PC-3 (cell line): ENCODE results near the gene ANTKMT. TPM values are rescaled to one million over a fixed set of nuclear protein-coding genes. Genes with fewer than 3 reads are reported as not detected.
A peak's percentile ranks its signal among the peaks of the same experiment; 100 is the strongest.

Experiments used
- ATAC-seq: fragments of 200-7000 bp; cut with Tn5 transposase; 2 replicates; pipeline ENCODE4 v1.9.1; 2020; ENCODE audit warnings: mild to moderate bottlenecking, moderate library complexity
- BruUV-seq: library from RNA; stranded (reverse); fragments of 400-500 nt; replicated peaks from 2 replicates; lab custom pipeline; 2021; lab: Mats Ljungman, UMichigan
- CTCF ChIA-PET: fragments of 300-600 bp; sonication (Branson Sonifier 250); formaldehyde crosslinking; loops from one replicate; lab custom pipeline; 2022; ENCODE audit warnings: antibody characterized with exemption; lab: Charles Lee
- POLR2A ChIA-PET: fragments of 300-600 bp; sonication (Branson Sonifier 250); formaldehyde crosslinking; loops from one replicate; lab custom pipeline; 2022; ENCODE audit warnings: antibody characterized with exemption; ENCODE audit not compliant: unreplicated experiment; lab: Charles Lee
- DNase-seq: peaks from one replicate; pipeline ENCODE4 v3.0.0-alpha.2; 2015
- H2AFZ ChIP-seq: fragments of 300-600 bp; sonication (generic); 2 replicates; pipeline ENCODE4 v1.6.0; 2016; ENCODE audit warnings: antibody characterized with exemption, low read length
- H3F3A ChIP-seq: fragments of 300-600 bp; sonication (generic); one replicate; pipeline ENCODE4 v1.6.0; 2017; ENCODE audit warnings: antibody characterized with exemption, low read length, control low read depth, mild to moderate bottlenecking; ENCODE audit not compliant: unreplicated experiment
- H3K27ac ChIP-seq: fragments of 300-600 bp; sonication (generic); 2 replicates; pipeline ENCODE4 v1.5.1; 2016; ENCODE audit warnings: mild to moderate bottlenecking, low read length
- H3K27me3 ChIP-seq: fragments of 300-600 bp; sonication (generic); 2 replicates; pipeline ENCODE4 v1.6.1; 2016; ENCODE audit warnings: low read length, mixed read lengths
- H3K36me3 ChIP-seq: fragments of 300-600 bp; sonication (generic); 2 replicates; pipeline ENCODE4 v1.6.1; 2016; ENCODE audit warnings: low read depth, mixed run types, low read length, mixed read lengths
- H3K4me1 ChIP-seq: fragments of 300-600 bp; sonication (generic); 2 replicates; pipeline ENCODE4 v1.5.1; 2016; ENCODE audit warnings: low read length; ENCODE audit not compliant: insufficient read depth
- H3K4me2 ChIP-seq: fragments of 300-600 bp; sonication (generic); 2 replicates; pipeline ENCODE4 v1.6.0; 2016; ENCODE audit warnings: low read length
- H3K4me3 ChIP-seq: fragments of 300-600 bp; sonication (generic); 2 replicates; pipeline ENCODE4 v1.5.1; 2016; ENCODE audit warnings: mild to moderate bottlenecking, low read length, mixed read lengths
- H3K79me2 ChIP-seq: fragments of 300-600 bp; sonication (generic); 2 replicates; pipeline ENCODE4 v1.6.1; 2017; ENCODE audit warnings: low read length, mixed read lengths
- H3K9ac ChIP-seq: fragments of 300-600 bp; sonication (generic); 2 replicates; pipeline ENCODE4 v1.6.0; 2016; ENCODE audit warnings: mild to moderate bottlenecking, low read length
- H3K9me2 ChIP-seq: fragments of 300-600 bp; sonication (generic); replicated peaks from 2 replicates; pipeline ENCODE4 v1.6.1; 2016; ENCODE audit warnings: mixed run types, low read length, mixed read lengths
- H3K9me3 ChIP-seq: fragments of 300-600 bp; sonication (generic); 2 replicates; pipeline ENCODE4 v1.6.1; 2016; ENCODE audit warnings: low read length, mixed read lengths
- H4K20me1 ChIP-seq: fragments of 300-600 bp; sonication (generic); 2 replicates; pipeline ENCODE4 v1.6.1; 2016; ENCODE audit warnings: low read length, mixed read lengths
- CTCF ChIP-seq: fragments of 300-600 bp; sonication (generic); conservative IDR thresholded peaks from 2 replicates; pipeline ENCODE4 v1.5.1; 2017; ENCODE audit warnings: antibody characterized with exemption, low read depth, mild to moderate bottlenecking, low read length
- EZH2 ChIP-seq: fragments of 300-600 bp; sonication (generic); IDR thresholded peaks from one replicate; pipeline ENCODE4 v1.6.1; 2017; ENCODE audit warnings: antibody characterized with exemption, mild to moderate bottlenecking, low read length; ENCODE audit not compliant: unreplicated experiment
- EZH2phosphoT487 ChIP-seq: fragments of 300-600 bp; sonication (generic); IDR thresholded peaks from 2 replicates; pipeline ENCODE4 v1.6.1; 2018; ENCODE audit warnings: mild to moderate bottlenecking, antibody characterized with exemption, low read length, borderline replicate concordance
- intact Hi-C: fragments of 100-400 bp; cut with micrococcal nuclease; formaldehyde crosslinking; loops from 2 replicates; pipeline ENCODE4 v1.9.0; 2023
- total RNA-seq: library from RNA; depleted of rRNA; stranded (reverse); fragments of >200 nt; gene quantifications from 2 replicates; pipeline ENCODE4 v1.2.3, GENCODE V29; 2014

ANTKMT gene
- total RNA-seq, 1 experiment from 2014 or later, result 77.3 TPM

DNA sequence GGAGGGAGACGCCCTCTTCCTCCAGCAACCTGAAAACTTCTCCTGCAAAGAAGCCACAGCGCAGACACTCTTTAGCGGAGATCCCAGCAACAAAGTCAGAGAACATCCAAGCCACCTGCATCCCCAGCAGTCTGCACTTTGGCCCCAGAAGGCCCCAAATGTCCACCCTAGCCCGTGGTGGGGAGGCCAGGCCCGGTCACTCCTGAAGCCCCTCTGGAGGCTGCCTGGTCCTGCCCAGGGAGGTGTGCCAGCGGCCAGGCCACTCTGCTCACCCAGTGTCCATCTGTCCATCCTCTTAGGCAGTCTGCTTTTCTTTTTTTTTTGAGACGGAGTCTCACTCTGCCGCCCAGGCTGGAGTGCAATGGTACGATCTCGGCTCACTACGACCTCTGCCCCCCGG is 11.4 kb downstream of the ANTKMT start:
- POLR2A ChIA-PET, result no interaction called here
- H3K4me2 ChIP-seq, result no peak overlapping the region
- H4K20me1 ChIP-seq, result no peaks in the 10 kb centered on the region
- H3K36me3 ChIP-seq, result no peaks in the 10 kb centered on the region; the same call in 1 of the 2 replicates
- peaks cover 7% of the 10 kb centered on the region; the same call in 1 of the 2 replicates for H3K4me1 ChIP-seq
- no peak overlapping the region for H3K27ac ChIP-seq
- no peaks in the 10 kb centered on the region for H3F3A ChIP-seq
- H3K27me3 ChIP-seq, result no peaks in the 10 kb centered on the region
- no peaks in the 10 kb centered on the region for H3K9me2 ChIP-seq
- no peak overlapping the region for H2AFZ ChIP-seq
- 0 out of 2 replicates have a peak, but pooled peaks cover 9% of the 10 kb centered on the region for H3K79me2 ChIP-seq
- BruUV-seq, result no TSS peak
- no peaks in the 10 kb centered on the region for H3K9me3 ChIP-seq
- intact Hi-C loops, result no loop called here
- ATAC-seq, result no peak
- CTCF ChIA-PET, result no interaction called here
- no peak overlapping the region for H3K4me3 ChIP-seq
- DNase-seq, result no peak
- H3K9ac ChIP-seq, result no peak overlapping the region
- no peak for TF ChIP-seq EZH2phosphoT487
- TF ChIP-seq EZH2, result no peak
- no peak for TF ChIP-seq CTCF

DNA sequence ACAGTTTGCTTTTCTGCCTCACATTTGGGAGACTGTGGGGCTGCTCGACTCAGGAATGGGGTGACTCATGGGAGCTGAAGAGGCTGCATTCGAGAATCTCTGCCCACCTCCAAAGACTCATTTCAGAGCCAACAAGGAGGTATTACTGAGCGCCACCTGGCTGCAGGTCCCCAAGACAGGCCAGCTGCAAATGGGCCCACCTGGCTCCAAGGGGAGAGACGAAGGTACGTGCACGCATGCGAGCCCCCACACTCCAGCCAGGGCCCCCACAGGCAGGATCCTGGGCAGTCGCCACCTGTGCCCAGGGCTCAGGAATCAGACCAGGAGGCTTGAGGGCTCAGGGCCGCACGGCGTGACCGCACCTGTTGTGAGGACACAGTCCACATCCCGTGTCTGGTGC is 12.0 kb downstream of the ANTKMT start:
- H3K9me3 ChIP-seq, result no peaks in the 10 kb centered on the region
- DNase-seq (peak; percentile 50), ATAC-seq (no peak)
- no peak overlapping the region for H3K4me2 ChIP-seq
- 0 out of 2 replicates have a peak, but pooled peaks cover 9% of the 10 kb centered on the region for H3K79me2 ChIP-seq
- intact Hi-C loops, result no loop called here
- H3K36me3 ChIP-seq, result no peaks in the 10 kb centered on the region; the same call in 1 of the 2 replicates
- no peak overlapping the region for H3K27ac ChIP-seq
- no peaks in the 10 kb centered on the region for H3K27me3 ChIP-seq
- H3K9ac ChIP-seq, result no peak overlapping the region
- H3K4me1 ChIP-seq, result peaks cover 5% of the 10 kb centered on the region; the same call in 1 of the 2 replicates
- H3K9me2 ChIP-seq, result no peaks in the 10 kb centered on the region
- ChIA-PET CTCF (no interaction called here), POLR2A (no interaction called here)
- no peak overlapping the region for H3K4me3 ChIP-seq
- H2AFZ ChIP-seq, result no peak overlapping the region
- BruUV-seq, result no TSS peak
- TF ChIP-seq CTCF, result peak; percentile 41; the same call in 1 of the 2 replicates
- no peak for TF ChIP-seq EZH2phosphoT487
- no peaks in the 10 kb centered on the region for H3F3A ChIP-seq
- H4K20me1 ChIP-seq, result no peaks in the 10 kb centered on the region

GRCh38 chr16:733382-734207 is 12.6 kb downstream of the ANTKMT start:
- Histone ChIP-seq H3K4me3 (no peak overlapping the region), H3K9me2 (no peaks in the 10 kb centered on the region), H2AFZ (no peak overlapping the region), H3K4me1 (peaks cover 5% of the 10 kb centered on the region; the same call in 1 of the 2 replicates), H3K9ac (no peak overlapping the region), H3K36me3 (no peaks in the 10 kb centered on the region; the same call in 1 of the 2 replicates), H3K27ac (no peak overlapping the region), H3K27me3 (no peaks in the 10 kb centered on the region), H3K4me2 (no peak overlapping the region), H3K9me3 (no peaks in the 10 kb centered on the region), H3K79me2 (0 out of 2 replicates have a peak, but pooled peaks cover 9% of the 10 kb centered on the region), H4K20me1 (no peaks in the 10 kb centered on the region), H3F3A (no peaks in the 10 kb centered on the region)
- POLR2A ChIA-PET, result no interaction called here
- DNase-seq (no peak), ATAC-seq (no peak)
- TF ChIP-seq EZH2phosphoT487, result no peak
- no peak for TF ChIP-seq EZH2
- no peak for TF ChIP-seq CTCF
- CTCF ChIA-PET, result no interaction called here
- no TSS peak for BruUV-seq
- intact Hi-C loops, result no loop called here
